Fibroblast of mammary gland (primary cell): Measurements from ENCODE around the gene TMEM187.

Experiments
- DNase-seq: peaks from one replicate; pipeline ENCODE4 v3.0.0-alpha.2; 2010; ENCODE audit warnings: low read depth
- H3K4me3 ChIP-seq: 2 replicates; pipeline ENCODE4 v1.5.1; 2011; ENCODE audit warnings: low read depth, mild to moderate bottlenecking, low read length, moderate library complexity; ENCODE audit not compliant: control insufficient read depth
- CTCF ChIP-seq: conservative IDR thresholded peaks from 2 replicates; pipeline ENCODE4 v1.5.1; 2011; ENCODE audit warnings: low read depth, low read length, inconsistent platforms; ENCODE audit not compliant: control insufficient read depth, insufficient read depth

TMEM187 gene

GRCh38 chrX:153931151-153931550 is 41.4 kb upstream of the TMEM187 start:
- no peak for TF ChIP-seq CTCF

GRCh38 chrX:153931748-153932147 is 40.8 kb upstream of the TMEM187 start:
- no peak for TF ChIP-seq CTCF
- H3K4me3 ChIP-seq = no peak overlapping the region

More at GRCh38 chrX:153931151-153931550, 41.4 kb upstream of the TMEM187 start:
- DNase-seq = no peak
- no peak overlapping the region for H3K4me3 ChIP-seq

GRCh38 chrX:153932220-153932915 is 40.2 kb upstream of the TMEM187 start:
- TF ChIP-seq CTCF = no peak
- no peak for DNase-seq
- no peak overlapping the region for H3K4me3 ChIP-seq

More at GRCh38 chrX:153931748-153932147, 40.8 kb upstream of the TMEM187 start:
- no peak for DNase-seq

- peak; percentile 67 for DNase-seq
- no peak for TF ChIP-seq CTCF
These were observed 38.8 kb upstream of the TMEM187 start for GRCh38 chrX:153933748-153934147.

GRCh38 chrX:153934148-153934761 is 38.3 kb upstream of the TMEM187 start:
- H3K4me3 ChIP-seq = peak overlapping the region; percentile 78
- no peak for TF ChIP-seq CTCF
- no peak for DNase-seq

More at GRCh38 chrX:153933748-153934147, 38.8 kb upstream of the TMEM187 start:
- H3K4me3 ChIP-seq = peak overlapping the region; percentile 78

- peak; percentile 63 for DNase-seq
- no peak for TF ChIP-seq CTCF
- peak within 1 kb of the TSS; percentile 78 for H3K4me3 ChIP-seq
These were observed 37.7 kb upstream of the TMEM187 start, which contains the start of gene NAA10 for GRCh38 chrX:153934762-153935325. TSS of gene NAA10 (minus strand) at chrX:153935037. CDS start at chrX:153934904, 133 bp downstream.
